ENCODE measurements around the gene EFCC1.

Gene EFCC1

DNA sequence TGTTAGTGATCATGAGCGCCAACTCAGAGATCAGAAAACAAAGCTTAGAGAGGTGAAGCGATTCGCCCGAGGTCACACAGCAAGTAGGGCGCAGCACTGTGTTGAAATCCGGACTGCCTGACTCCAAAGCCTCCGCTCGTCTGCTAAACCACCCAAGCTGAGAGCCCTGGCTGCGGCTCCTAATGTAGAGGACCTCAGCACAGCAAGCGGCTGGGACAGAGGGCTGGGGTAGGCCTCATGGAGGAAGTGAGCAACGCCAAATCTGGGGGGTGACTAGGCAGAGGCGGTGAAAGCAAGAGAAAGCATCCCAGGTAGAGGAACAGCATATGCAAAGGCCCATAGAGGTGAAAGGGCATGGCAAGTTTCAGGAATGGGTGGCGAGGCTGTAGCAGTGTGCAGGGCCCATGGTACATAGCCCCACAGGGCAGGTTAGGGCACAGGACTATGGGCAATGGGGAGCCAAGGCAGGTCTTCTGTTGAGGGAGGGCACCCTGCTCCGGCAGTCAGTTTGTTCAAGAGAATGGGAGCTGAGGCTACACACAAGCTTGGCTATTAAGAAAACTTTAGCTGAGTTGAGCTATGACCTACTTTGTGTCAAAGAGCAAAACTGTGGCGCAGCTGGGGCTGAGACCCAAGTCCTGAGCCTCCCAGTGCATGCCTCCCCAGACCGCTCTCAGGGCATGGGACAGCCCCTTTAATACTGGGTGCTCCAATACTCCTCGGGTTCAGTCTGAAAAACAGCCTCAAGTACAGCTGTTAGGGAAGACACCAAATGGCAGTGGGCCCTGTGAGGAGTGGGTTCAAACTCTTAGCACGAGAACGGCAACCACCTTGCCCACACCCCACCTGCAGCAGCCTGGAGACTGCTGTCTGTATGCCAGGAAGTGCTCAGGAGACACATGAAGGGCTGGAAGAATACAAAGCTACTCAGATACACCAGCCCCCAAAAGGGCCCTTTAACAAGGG is 6.2 kb upstream of the EFCC1 start:
- no peak overlapping the region for H3K4me3 ChIP-seq (ENCODE audit: low read depth, low read length)
- TF ChIP-seq, protein P1, sequence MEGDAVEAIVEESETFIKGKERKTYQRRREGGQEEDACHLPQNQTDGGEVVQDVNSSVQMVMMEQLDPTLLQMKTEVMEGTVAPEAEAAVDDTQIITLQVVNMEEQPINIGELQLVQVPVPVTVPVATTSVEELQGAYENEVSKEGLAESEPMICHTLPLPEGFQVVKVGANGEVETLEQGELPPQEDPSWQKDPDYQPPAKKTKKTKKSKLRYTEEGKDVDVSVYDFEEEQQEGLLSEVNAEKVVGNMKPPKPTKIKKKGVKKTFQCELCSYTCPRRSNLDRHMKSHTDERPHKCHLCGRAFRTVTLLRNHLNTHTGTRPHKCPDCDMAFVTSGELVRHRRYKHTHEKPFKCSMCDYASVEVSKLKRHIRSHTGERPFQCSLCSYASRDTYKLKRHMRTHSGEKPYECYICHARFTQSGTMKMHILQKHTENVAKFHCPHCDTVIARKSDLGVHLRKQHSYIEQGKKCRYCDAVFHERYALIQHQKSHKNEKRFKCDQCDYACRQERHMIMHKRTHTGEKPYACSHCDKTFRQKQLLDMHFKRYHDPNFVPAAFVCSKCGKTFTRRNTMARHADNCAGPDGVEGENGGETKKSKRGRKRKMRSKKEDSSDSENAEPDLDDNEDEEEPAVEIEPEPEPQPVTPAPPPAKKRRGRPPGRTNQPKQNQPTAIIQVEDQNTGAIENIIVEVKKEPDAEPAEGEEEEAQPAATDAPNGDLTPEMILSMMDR (IDR thresholded peaks at IDR 0.05; ENCODE audit: borderline replicate concordance, insufficient read depth, low read depth, low read length): no peak

DNA sequence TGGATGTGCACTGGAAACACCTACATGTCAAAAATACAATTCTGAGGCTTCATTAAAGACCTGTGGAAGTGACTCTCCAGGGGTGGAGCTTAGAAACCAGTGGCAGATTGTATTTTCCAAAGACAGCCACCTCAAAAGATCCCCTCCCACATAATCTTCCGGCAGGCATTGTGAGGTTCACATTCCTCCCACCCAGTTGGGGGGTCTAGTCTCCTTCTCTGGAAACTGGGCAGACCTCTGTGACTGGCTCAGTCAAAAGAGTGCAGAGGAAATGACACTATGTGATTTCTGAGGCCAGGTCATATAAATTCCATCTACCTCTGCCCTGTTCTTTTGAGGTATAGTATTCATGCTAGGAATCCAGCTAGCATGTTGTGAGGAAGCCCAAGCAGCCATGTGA is 5.4 kb upstream of the EFCC1 start:
- TF ChIP-seq, protein P1 (IDR thresholded peaks at IDR 0.05; ENCODE audit: borderline replicate concordance, insufficient read depth, low read depth, low read length): no peak
- H3K4me3 ChIP-seq (ENCODE audit: low read depth, low read length): no peak overlapping the region

DNA sequence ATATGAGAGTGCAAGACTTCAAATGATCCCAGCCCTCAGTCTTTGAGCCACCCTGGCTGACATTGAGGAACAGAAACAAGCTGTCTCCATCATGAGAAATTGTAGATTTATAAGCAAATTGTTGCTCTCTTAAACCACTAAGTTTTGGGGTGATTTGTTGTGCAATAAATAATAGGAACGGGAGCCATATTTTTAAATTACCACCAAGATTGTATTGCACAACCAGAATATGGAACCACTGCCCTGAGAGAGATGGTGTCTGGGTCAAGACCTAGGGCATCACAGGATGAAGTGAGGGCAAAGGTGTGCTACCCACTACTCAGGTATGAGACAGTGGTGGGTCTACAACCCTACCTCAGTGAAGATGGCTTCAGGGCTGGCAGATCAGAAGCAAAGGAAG is 4.9 kb upstream of the EFCC1 start:
- TF ChIP-seq, protein P1 (IDR thresholded peaks at IDR 0.05; ENCODE audit: borderline replicate concordance, insufficient read depth, low read depth, low read length): no peak
- no peak overlapping the region for H3K4me3 ChIP-seq (ENCODE audit: low read depth, low read length)

DNA sequence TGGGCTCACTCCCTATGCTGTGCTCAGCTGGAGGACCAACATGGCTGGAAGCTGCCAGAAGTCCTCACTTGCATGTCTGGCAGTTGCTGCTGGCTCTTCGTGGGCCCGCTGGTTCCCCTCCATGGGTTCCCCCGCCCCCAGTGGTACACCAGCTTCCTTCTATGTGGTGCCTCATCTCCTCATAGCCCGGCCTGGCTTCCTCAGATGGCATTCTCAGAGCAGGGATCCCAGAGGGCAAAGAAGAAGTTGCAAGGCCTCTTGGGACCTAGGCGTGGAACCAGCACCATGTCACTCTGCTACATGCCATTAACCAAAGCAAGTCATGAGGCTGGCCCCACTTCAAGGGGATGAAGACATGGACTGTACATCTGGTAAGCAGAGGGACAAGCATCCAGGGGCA is 4.4 kb upstream of the EFCC1 start:
- H3K4me3 ChIP-seq (ENCODE audit: low read depth, low read length): no peak overlapping the region
- TF ChIP-seq, protein P1 (IDR thresholded peaks at IDR 0.05; ENCODE audit: borderline replicate concordance, insufficient read depth, low read depth, low read length): no peak

DNA sequence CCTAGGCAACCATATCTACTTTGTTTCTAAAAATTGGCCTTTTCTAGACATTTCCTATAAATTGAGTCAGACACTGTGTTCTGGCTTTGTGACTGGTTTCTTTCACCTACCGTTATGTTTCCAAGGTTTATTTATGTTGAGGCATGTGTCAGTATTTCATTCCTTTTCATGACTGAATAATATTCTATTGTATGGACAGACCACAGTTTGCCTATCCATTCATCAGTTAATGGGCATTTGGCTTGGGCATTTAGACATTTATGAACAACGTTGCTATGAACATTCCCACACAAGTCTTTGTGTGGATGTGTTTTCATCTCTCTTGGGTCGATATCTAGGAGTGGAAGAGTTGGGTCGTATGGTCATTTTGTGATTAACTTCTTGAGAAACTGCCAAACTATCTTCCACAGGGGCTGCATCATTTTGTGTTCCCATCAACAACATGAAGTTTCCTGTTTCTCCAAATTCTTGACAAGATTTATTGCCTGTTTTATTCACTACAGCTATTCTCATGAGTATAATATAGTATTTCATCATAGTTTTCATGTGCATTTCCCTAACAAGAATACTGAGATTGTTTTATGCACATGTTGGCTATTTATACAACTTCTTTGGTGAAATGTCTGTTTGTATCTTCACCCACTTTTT is 3.5 kb upstream of the EFCC1 start:
- no peak overlapping the region for H3K4me3 ChIP-seq (ENCODE audit: low read depth, low read length)
- TF ChIP-seq, protein P1 (IDR thresholded peaks at IDR 0.05; ENCODE audit: borderline replicate concordance, insufficient read depth, low read depth, low read length): no peak

DNA sequence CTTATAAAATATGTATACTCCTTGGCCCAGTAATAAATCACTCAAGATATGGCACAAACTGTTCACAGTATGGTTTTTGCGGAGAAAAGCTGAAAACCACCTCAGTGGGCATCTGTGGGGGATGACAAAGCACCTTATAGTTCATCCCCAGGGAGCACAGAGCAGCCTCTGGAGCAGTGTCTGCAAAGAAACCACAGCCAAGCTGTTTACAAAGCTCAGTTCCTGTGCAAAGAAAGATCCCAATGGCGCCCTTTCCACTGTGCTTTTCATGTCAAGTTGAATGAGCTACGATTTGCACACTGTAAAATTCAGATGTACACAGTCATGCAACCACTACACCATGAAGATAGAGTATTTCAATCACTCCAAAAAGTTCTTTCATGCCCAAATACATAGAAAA is 2.5 kb upstream of the EFCC1 start:
- no peak overlapping the region for H3K4me3 ChIP-seq (ENCODE audit: low read depth, low read length)
- TF ChIP-seq, protein P1 (IDR thresholded peaks at IDR 0.05; ENCODE audit: borderline replicate concordance, insufficient read depth, low read depth, low read length): no peak
